T-cell (primary cell): ENCODE results near the gene NAV2. TPM values are rescaled to one million over a fixed set of nuclear protein-coding genes. Genes with fewer than 3 reads are reported as not detected.

Experiments used
- ATAC-seq, 4 experiments: fragments of 200-7000 bp in 3 of 4; fragments of 150-1000 bp in 1 of 4; cut with Tn5 transposase; replicated peaks in 1 of 4; 1 replicate in 3 of 4; 2 replicates in 1 of 4; pipeline ENCODE4 v1.10.0; 2021; ENCODE audit warnings: moderate library complexity in 3 of 4, mild to moderate bottlenecking in 2 of 4, moderate number of reproducible peaks in 1 of 4
- CTCF ChIA-PET, 2 donors: fragments of 300-600 bp; sonication (Branson Sonifier 250); formaldehyde crosslinking; loops; one replicate each; lab custom pipeline; 2022; ENCODE audit warnings: antibody characterized with exemption in 2 of 2; lab: Charles Lee
- POLR2A ChIA-PET, 2 donors: fragments of 300-600 bp; sonication (Branson Sonifier 250); formaldehyde crosslinking; loops; one replicate each; lab custom pipeline; 2022; ENCODE audit warnings: antibody characterized with exemption in 2 of 2; lab: Charles Lee
- DNase-seq, 35 experiments: peaks; one replicate each; pipeline versions ENCODE4 v3.0.0 to v3.0.0-alpha.2; 2013 to 2023
- H3K27ac ChIP-seq: one replicate; pipeline ENCODE4 v1.5.1; 2013; ENCODE audit warnings: low read length
- H3K27me3 ChIP-seq, 2 experiments: replicated peaks in 1 of 2; 1 replicate in 1 of 2; 2 replicates in 1 of 2; pipeline versions ENCODE4 v1.6.1 to v1.7.0; 2013; ENCODE audit warnings: low read length in 1 of 2, mixed read lengths in 1 of 2; ENCODE audit not compliant: control insufficient read depth in 2 of 2, insufficient read depth in 2 of 2; ENCODE audit errors: extremely low read depth in 1 of 2
- H3K36me3 ChIP-seq, 2 donors: 1 replicate in 1 of 2; 2 replicates in 1 of 2; pipeline versions ENCODE4 v1.6.1 to v1.7.0; 2013; ENCODE audit warnings: low read length in 1 of 2; ENCODE audit not compliant: control insufficient read depth in 2 of 2, insufficient read depth in 1 of 2; ENCODE audit errors: extremely low read depth in 1 of 2
- H3K4me1 ChIP-seq, 2 experiments: 1 replicate in 1 of 2; 2 replicates in 1 of 2; pipeline versions ENCODE4 v1.6.1 to v1.7.0; 2013; ENCODE audit warnings: low read length in 2 of 2, mixed read lengths in 1 of 2; ENCODE audit not compliant: insufficient read depth in 2 of 2, control insufficient read depth in 1 of 2; ENCODE audit errors: extremely low read depth in 1 of 2
- H3K4me3 ChIP-seq, 2 donors: 1 replicate in 1 of 2; 2 replicates in 1 of 2; pipeline versions ENCODE4 v1.5.1 to v1.7.0; 2013; ENCODE audit warnings: mild to moderate bottlenecking in 2 of 2, low read length in 1 of 2, moderate library complexity in 1 of 2; ENCODE audit not compliant: control insufficient read depth in 1 of 2; ENCODE audit errors: extremely low read depth in 1 of 2
- H3K9me3 ChIP-seq: 2 replicates; pipeline ENCODE4 v1.7.0; 2013
- H3K27ac Mint-ChIP-seq, 2 donors: one replicate each; pipeline ENCODE4 v1.8.0; 2020 to 2021; ENCODE audit warnings: mild to moderate bottlenecking in 2 of 2, mixed read lengths in 2 of 2
- H3K27me3 Mint-ChIP-seq, 2 donors: one replicate each; pipeline ENCODE4 v1.8.0; 2021 to 2022; ENCODE audit warnings: mixed read lengths in 2 of 2
- H3K36me3 Mint-ChIP-seq: one replicate; pipeline ENCODE4 v1.8.0; 2021; ENCODE audit warnings: mixed read lengths
- H3K4me1 Mint-ChIP-seq, 3 donors: one replicate each; pipeline ENCODE4 v1.8.0; 2020 to 2022; ENCODE audit warnings: mixed read lengths in 3 of 3, mild to moderate bottlenecking in 1 of 3
- H3K4me3 Mint-ChIP-seq, 3 donors: one replicate each; pipeline ENCODE4 v1.8.0; 2020 to 2022; ENCODE audit warnings: mild to moderate bottlenecking in 3 of 3, mixed read lengths in 3 of 3, moderate library complexity in 3 of 3
- H3K9me3 Mint-ChIP-seq, 3 donors: one replicate each; pipeline ENCODE4 v1.8.0; 2020 to 2022; ENCODE audit warnings: mixed read lengths in 3 of 3
- WGBS: methylation state at CpG from one replicate; pipeline ENCODE4 v1.1.5; 2013; ENCODE audit warnings: missing lambda C conversion rate; ENCODE audit not compliant: insufficient coverage; 5-methylcytosine and 5-hydroxymethylcytosine counted together
- total RNA-seq, 35 experiments: library from RNA in 6 of 35; stranded (reverse) in 6 of 35; fragments of 120-200 nt in 1 of 35; gene quantifications; one replicate each; pipeline versions ENCODE4 v1.2.1 to v1.2.4 and lab custom pipeline; 2013 to 2026

The NAV2 gene
- total RNA-seq, 5 donors from 2014 or later (not counting 1 experiment from before 2014, with no cell fraction given): 0.55 to 3.0 (median 1.8) TPM

DNA sequence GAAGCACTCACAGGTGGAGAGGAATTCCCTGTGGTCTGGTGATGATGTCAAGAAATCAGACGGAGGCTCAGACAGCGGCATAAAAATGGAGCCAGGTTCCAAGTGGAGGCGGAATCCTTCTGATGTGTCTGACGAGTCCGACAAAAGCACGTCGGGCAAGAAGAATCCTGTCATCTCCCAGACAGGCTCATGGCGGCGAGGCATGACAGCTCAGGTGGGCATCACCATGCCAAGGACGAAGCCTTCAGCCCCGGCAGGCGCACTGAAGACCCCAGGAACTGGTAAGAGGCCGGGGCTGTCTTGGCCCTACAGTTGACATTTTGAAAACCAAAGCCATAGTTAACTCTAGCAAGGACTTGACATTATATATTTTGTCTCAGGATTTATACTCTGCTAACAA, 331.4 kb downstream of the NAV2 start:
- Histone ChIP-seq H3K4me1 (no peaks in the 10 kb centered on the region), H3K9me3 (no peaks in the 10 kb centered on the region), H3K4me3 (no peak overlapping the region), H3K27me3 (peaks cover 0 to 3% of the 10 kb centered on the region in 2 experiments), H3K36me3 (no peaks in the 10 kb centered on the region), H3K27ac (no peak overlapping the region)
- no peak for DNase-seq
- H3K36me3 Mint-ChIP-seq: no peaks in the 10 kb centered on the region
- ChIA-PET CTCF (no interaction called here), POLR2A (no interaction called here)
- ATAC-seq: no peak
- peaks cover 0 to 18% of the 10 kb centered on the region in 2 donors for H3K27me3 Mint-ChIP-seq
- 96% methylated on average over 12 of the region's 13 CpGs for WGBS
- no peaks in the 10 kb centered on the region for H3K9me3 Mint-ChIP-seq
- H3K27ac Mint-ChIP-seq: no peak overlapping the region
- no peaks in the 10 kb centered on the region for H3K4me1 Mint-ChIP-seq
- H3K4me3 Mint-ChIP-seq: no peak overlapping the region

DNA sequence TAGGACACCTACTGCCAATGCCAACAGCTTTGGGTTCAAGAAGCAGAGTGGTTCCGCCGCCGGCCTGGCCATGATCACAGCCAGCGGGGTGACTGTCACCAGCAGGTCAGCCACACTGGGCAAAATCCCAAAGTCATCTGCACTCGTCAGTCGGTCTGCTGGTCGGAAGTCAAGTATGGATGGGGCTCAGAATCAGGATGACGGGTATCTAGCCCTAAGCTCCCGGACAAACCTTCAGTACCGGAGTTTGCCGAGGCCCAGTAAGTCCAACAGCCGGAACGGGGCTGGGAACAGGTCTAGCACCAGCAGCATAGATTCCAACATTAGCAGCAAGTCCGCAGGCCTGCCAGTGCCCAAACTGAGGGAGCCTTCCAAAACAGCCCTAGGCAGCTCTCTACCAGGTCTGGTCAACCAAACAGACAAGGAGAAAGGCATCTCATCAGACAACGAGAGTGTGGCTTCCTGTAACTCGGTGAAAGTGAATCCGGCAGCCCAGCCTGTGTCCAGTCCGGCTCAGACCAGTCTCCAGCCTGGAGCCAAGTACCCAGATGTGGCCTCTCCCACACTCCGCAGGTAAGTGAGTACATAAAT, 332.6 kb downstream of the NAV2 start:
- Histone ChIP-seq H3K27me3 (peaks cover 0 to 3% of the 10 kb centered on the region in 2 experiments), H3K4me3 (no peak overlapping the region), H3K4me1 (no peaks in the 10 kb centered on the region), H3K9me3 (no peaks in the 10 kb centered on the region), H3K36me3 (no peaks in the 10 kb centered on the region), H3K27ac (no peak overlapping the region)
- no peak for DNase-seq
- Mint-ChIP-seq H3K4me1 (no peaks in the 10 kb centered on the region), H3K27me3 (peaks cover 0 to 10% of the 10 kb centered on the region in 2 donors), H3K27ac (no peak overlapping the region), H3K9me3 (no peaks in the 10 kb centered on the region), H3K36me3 (no peaks in the 10 kb centered on the region), H3K4me3 (no peak overlapping the region)
- ChIA-PET POLR2A (no interaction called here), CTCF (no interaction called here)
- 92% methylated on average over 17 of the region's 19 CpGs for WGBS
- no peak for ATAC-seq

DNA sequence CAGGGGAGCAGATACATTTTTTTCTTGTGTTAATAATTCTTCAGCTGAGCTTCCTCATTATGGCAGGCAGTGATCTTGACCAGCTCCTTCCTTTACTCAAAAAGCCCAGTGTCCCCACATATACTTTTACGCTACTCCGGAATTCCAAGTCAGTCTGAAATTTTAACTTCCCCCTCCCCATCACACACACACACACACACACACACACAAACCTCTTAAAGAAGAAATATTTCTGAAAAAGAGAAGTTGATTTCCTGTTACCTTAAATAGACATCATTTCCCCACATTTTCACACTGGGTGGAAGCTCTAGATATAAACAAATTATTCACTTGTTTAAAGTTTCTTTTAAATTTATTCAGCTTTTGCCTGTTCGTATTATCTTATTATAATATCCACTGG, 333.8 kb downstream of the NAV2 start:
- Histone ChIP-seq H3K4me3 (no peak overlapping the region), H3K27me3 (peaks cover 0 to 3% of the 10 kb centered on the region in 2 experiments), H3K27ac (no peak overlapping the region), H3K36me3 (no peaks in the 10 kb centered on the region), H3K9me3 (no peaks in the 10 kb centered on the region), H3K4me1 (no peaks in the 10 kb centered on the region)
- WGBS: no CpG with 5 or more reads among the region's 3 CpGs
- Mint-ChIP-seq H3K4me3 (no peak overlapping the region), H3K4me1 (no peaks in the 10 kb centered on the region), H3K9me3 (no peaks in the 10 kb centered on the region), H3K27ac (no peak overlapping the region), H3K36me3 (no peaks in the 10 kb centered on the region), H3K27me3 (peaks cover 0 to 10% of the 10 kb centered on the region in 2 donors)
- DNase-seq (no peak), ATAC-seq (no peak)
- CTCF ChIA-PET: no interaction called here
- POLR2A ChIA-PET: no interaction called here

DNA sequence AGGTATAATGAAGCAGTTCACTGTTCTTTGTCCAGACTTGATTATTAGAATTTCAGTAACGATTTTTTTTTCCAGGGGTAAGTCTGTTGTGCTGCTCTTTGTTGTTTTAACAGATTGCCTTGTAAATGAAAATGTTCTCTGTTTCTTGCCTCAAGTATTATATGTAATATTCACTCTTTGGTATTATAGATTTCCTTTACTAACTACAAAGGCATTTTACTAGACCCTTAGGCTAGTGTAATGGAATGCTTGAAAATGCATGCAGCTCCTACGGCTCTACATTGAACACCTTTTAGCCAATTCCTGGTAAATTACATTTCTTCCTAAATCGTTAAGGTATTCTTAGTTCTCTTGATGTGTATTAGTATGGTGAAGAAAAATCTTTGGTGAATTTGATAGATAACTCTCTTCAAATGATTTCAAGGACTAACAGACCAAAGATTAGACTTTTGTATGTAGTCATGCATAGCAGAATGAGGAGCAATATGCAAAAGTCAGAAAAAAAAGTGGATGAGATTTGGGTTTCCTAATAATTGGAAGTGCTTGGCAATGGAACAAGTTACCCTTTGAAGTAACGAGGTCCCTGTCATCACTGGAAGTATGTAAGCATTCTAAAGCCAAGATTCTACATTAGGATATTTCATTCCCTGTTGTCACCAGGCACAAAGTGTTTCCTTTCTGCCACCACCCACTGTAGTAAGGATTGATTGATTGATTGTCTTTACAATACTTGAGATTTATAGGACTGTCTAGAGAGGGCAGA, 334.6 kb downstream of the NAV2 start:
- ATAC-seq (no peak), DNase-seq (no peak)
- H3K4me3 ChIP-seq: no peak overlapping the region
- Mint-ChIP-seq H3K27me3 (peaks cover 0 to 6% of the 10 kb centered on the region in 2 donors), H3K4me1 (no peaks in the 10 kb centered on the region), H3K36me3 (no peaks in the 10 kb centered on the region), H3K27ac (no peak overlapping the region), H3K4me3 (no peak overlapping the region), H3K9me3 (no peaks in the 10 kb centered on the region)
- H3K9me3 ChIP-seq: no peaks in the 10 kb centered on the region
- no CpG with 5 or more reads among the region's 4 CpGs for WGBS
- H3K27ac ChIP-seq: no peak overlapping the region
- no peaks in the 10 kb centered on the region for H3K4me1 ChIP-seq
- H3K36me3 ChIP-seq: no peaks in the 10 kb centered on the region
- H3K27me3 ChIP-seq: peaks cover 0 to 3% of the 10 kb centered on the region in 2 experiments
- CTCF ChIA-PET: no interaction called here
- POLR2A ChIA-PET: no interaction called here

DNA sequence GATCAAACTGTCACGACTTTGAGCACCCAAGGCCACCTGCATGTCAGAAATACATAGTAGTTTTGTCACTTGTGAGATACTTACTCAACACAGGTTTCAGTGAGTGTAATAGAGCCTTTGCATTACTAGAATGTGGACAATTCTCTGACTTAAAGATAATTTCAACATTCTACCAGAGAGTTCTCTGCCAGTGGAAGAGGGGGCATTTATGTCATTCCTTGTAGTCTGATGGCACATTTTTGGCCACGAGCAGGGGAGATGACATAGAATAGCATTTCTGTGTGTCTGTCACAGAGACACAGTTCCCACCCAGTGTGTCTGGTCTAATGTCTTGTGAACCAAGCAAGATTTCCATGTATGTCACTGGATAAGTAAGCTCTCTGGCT, 335.1 kb downstream of the NAV2 start:
- H3K27ac Mint-ChIP-seq: no peak overlapping the region
- H3K27me3 Mint-ChIP-seq: peaks cover 0 to 7% of the 10 kb centered on the region in 2 donors
- Histone ChIP-seq H3K4me1 (no peaks in the 10 kb centered on the region), H3K27ac (no peak overlapping the region), H3K4me3 (no peak overlapping the region), H3K9me3 (no peaks in the 10 kb centered on the region), H3K27me3 (peaks cover 0 to 3% of the 10 kb centered on the region in 2 experiments), H3K36me3 (no peaks in the 10 kb centered on the region)
- DNase-seq (no peak), ATAC-seq (no peak)
- no peaks in the 10 kb centered on the region for H3K9me3 Mint-ChIP-seq
- no peaks in the 10 kb centered on the region for H3K36me3 Mint-ChIP-seq
- 44% methylated on average over 1 of the region's 2 CpGs for WGBS
- ChIA-PET POLR2A (no interaction called here), CTCF (no interaction called here)
- no peaks in the 10 kb centered on the region for H3K4me1 Mint-ChIP-seq
- H3K4me3 Mint-ChIP-seq: no peak overlapping the region

DNA sequence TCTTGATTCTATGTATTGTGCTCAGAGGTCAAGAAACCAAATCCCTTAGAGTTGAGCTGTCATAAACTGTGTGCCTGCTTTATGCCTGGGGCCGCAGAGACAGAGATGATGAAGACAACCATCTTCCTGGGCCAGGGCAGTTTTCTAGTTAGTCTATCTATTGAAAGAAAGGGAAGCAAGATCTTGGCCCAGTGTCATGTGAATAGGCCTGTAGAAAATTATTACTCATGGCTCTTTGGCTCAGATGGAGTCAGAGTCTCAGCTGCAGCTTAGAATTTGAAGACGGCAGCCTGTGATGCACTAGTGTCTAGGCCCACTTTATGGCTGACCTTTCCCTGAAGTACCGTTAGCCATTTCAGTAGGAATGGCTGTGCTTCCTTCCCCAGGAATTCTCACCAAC, 335.6 kb downstream of the NAV2 start:
- WGBS: 90% methylated on average over 2 of the region's 3 CpGs

More for the DNA sequence above, 335.6 kb downstream of the NAV2 start:
- H3K27me3 ChIP-seq: peaks cover 0 to 3% of the 10 kb centered on the region in 2 experiments
- Mint-ChIP-seq H3K4me3 (no peak overlapping the region), H3K27ac (no peak overlapping the region), H3K9me3 (no peaks in the 10 kb centered on the region), H3K4me1 (no peaks in the 10 kb centered on the region), H3K36me3 (no peaks in the 10 kb centered on the region), H3K27me3 (peaks cover 0 to 8% of the 10 kb centered on the region in 2 donors)
- ATAC-seq (no peak), DNase-seq (no peak)
- ChIA-PET POLR2A (no interaction called here), CTCF (no interaction called here)
- no peaks in the 10 kb centered on the region for H3K9me3 ChIP-seq
- H3K4me3 ChIP-seq: no peak overlapping the region
- no peaks in the 10 kb centered on the region for H3K4me1 ChIP-seq
- no peaks in the 10 kb centered on the region for H3K36me3 ChIP-seq
- H3K27ac ChIP-seq: no peak overlapping the region
